GM06990 (cell line): ENCODE measurements around the gene BIN1.

Experiments used
- DNase-seq: peaks from one replicate; pipeline ENCODE4 v3.0.0-alpha.2; 2011; ENCODE audit not compliant: insufficient read length; ENCODE audit errors: extremely low read depth
- H3K27me3 ChIP-seq: replicated peaks from 2 replicates; pipeline ENCODE4 v1.6.0; 2011; ENCODE audit warnings: low read length; ENCODE audit not compliant: control insufficient read depth, insufficient read depth
- H3K36me3 ChIP-seq: 2 replicates; pipeline ENCODE4 v1.5.1; 2011; ENCODE audit warnings: low read length; ENCODE audit not compliant: control insufficient read depth, insufficient read depth
- H3K4me3 ChIP-seq: replicated peaks from 2 replicates; pipeline ENCODE4 v1.5.1; 2011; ENCODE audit warnings: low read depth, mild to moderate bottlenecking, control low read depth, low read length
- TF ChIP-seq, protein P1 (sequence below): IDR thresholded peaks from 2 replicates; pipeline ENCODE4 v1.5.1; 2011; ENCODE audit warnings: low read length, control low read depth, mild to moderate bottlenecking, inconsistent platforms; ENCODE audit not compliant: insufficient read depth, poor library complexity, severe bottlenecking

Gene BIN1

GRCh38 chr2:127106457-127106990 lies 430 bp downstream of the BIN1 start:
- TF ChIP-seq, protein P1, sequence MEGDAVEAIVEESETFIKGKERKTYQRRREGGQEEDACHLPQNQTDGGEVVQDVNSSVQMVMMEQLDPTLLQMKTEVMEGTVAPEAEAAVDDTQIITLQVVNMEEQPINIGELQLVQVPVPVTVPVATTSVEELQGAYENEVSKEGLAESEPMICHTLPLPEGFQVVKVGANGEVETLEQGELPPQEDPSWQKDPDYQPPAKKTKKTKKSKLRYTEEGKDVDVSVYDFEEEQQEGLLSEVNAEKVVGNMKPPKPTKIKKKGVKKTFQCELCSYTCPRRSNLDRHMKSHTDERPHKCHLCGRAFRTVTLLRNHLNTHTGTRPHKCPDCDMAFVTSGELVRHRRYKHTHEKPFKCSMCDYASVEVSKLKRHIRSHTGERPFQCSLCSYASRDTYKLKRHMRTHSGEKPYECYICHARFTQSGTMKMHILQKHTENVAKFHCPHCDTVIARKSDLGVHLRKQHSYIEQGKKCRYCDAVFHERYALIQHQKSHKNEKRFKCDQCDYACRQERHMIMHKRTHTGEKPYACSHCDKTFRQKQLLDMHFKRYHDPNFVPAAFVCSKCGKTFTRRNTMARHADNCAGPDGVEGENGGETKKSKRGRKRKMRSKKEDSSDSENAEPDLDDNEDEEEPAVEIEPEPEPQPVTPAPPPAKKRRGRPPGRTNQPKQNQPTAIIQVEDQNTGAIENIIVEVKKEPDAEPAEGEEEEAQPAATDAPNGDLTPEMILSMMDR, result no peak
- Histone ChIP-seq H3K27me3 (no peaks in the 10 kb centered on the region; the same call in 1 of the 2 replicates), H3K36me3 (no peaks in the 10 kb centered on the region), H3K4me3 (peak overlapping the region; percentile 65)
- DNase-seq, result no peak

DNA sequence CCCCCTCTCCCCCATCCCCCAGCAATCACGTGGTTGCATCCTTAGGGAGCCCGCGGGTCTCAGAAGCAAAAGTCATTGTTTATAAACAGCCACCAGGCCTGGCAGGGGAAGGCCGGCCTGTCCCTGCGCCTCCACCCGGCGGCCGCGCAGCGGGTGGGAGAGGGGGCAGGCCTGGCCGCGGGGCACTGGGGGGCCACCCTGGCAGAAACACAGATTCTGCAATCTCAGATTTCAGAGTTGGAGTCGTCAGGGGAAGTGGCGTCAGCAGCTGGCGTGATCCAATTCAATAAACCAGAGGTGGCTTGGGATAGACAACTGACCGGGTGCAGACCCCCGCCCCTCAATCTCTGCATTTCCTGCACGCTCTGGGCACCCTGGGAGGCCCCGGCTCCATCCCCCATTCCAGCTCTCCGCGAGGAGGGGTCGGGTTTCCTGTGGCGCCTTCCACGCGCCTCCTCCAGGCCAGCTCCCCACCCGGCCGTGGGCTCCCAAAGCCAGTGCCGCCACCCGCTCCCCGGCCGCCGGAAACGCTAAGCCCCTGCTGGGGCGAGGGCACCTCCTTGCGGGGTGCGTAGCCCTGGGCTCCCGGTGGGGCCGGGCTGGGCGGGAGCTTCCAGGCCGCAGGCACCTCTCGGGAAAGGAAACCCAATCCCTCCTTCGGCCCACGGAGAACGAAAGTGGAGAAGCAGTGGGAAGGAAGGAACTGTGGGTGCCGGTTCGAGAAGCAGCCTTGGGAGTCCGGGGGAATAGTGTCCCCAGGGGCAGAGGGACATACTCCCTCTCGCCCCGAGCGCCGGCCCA lies 1.1 kb downstream of the BIN1 start:
- no peaks in the 10 kb centered on the region; the same call in 1 of the 2 replicates for H3K27me3 ChIP-seq
- TF ChIP-seq, protein P1, result no peak
- DNase-seq, result no peak
- H3K36me3 ChIP-seq, result no peaks in the 10 kb centered on the region
- peak overlapping the region; percentile 65; the same call in 1 of the 2 replicates for H3K4me3 ChIP-seq

DNA sequence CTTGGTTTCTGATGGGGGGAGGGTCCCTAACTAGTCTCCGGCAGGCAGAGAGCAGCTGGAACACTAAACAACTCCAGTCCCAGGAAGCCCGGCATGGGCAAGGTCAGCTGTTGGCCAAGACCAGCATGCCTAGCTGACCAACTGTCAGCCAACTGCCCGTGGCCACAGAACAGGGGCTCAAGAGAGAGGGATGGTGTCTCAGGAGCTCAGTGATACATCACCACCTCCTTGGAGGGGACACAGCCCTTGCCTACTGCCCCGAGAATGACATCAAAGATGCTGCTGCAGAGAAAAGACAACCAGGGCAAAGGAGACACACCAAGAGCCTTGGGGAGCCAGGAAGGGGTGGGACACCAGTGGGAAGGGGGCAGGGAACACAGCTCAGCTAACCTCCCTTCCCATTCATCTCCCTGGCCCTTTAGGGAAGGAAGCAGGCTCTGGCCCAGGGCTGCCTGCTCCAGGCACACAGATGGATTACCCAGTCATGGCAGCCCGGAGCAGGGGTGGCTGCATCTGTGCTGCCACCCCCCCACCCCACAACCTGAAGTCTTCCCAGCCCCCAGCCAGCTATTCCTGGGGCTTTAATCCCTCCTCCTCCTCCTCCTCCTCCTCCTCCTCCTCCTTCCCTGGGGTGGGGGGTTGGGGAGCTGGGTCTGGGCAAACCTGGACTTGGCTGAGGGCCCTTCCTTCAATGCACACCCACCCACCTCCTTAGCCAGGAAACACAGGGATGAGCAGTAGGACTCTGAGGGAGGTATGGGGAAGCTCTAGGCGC lies 1.9 kb downstream of the BIN1 start:
- DNase-seq, result no peak
- Histone ChIP-seq H3K4me3 (no peak overlapping the region), H3K27me3 (no peaks in the 10 kb centered on the region; the same call in 1 of the 2 replicates), H3K36me3 (no peaks in the 10 kb centered on the region)
- TF ChIP-seq, protein P1, result no peak

- no peak for DNase-seq
Observed at GRCh38 chr2:127104166-127104660, 2.7 kb downstream of the BIN1 start.

More at GRCh38 chr2:127104166-127104660, 2.7 kb downstream of the BIN1 start:
- H3K36me3 ChIP-seq, result no peaks in the 10 kb centered on the region
- no peaks in the 10 kb centered on the region; the same call in 1 of the 2 replicates for H3K27me3 ChIP-seq
- TF ChIP-seq, protein P1, result no peak
- no peak overlapping the region for H3K4me3 ChIP-seq
